CD4-positive, alpha-beta T cell (primary cell): ENCODE data around the gene DHX32. TPM values are rescaled to one million over a fixed set of nuclear protein-coding genes. Genes with fewer than 3 reads are reported as not detected.

Experiments
- ATAC-seq: fragments of 200-7000 bp; cut with Tn5 transposase; one replicate; pipeline ENCODE4 v1.10.0; 2022; ENCODE audit warnings: mild to moderate bottlenecking; ENCODE audit not compliant: poor library complexity
- CTCF ChIA-PET: fragments of 350-600 bp; sonication (Branson Sonifier 250); formaldehyde crosslinking; loops from one replicate; lab custom pipeline; 2021; ENCODE audit warnings: antibody characterized with exemption, inconsistent platforms; lab: Charles Lee
- POLR2A ChIA-PET: fragments of 350-600 bp; sonication (Branson Sonifier 250); formaldehyde crosslinking; loops from one replicate; lab custom pipeline; 2021; ENCODE audit warnings: antibody characterized with exemption, inconsistent platforms; lab: Charles Lee
- DNase-seq, 14 experiments: peaks; one replicate each; pipeline ENCODE4 v3.0.0-alpha.2; 2013 to 2020; ENCODE audit warnings: mixed read lengths in 2 of 14
- H3K27ac ChIP-seq, 2 donors: one replicate each; pipeline versions ENCODE4 v1.5.1 to v1.7.0; 2013; ENCODE audit warnings: low read length in 2 of 2, low read depth in 1 of 2, mild to moderate bottlenecking in 1 of 2
- H3K27me3 ChIP-seq, 2 experiments: 1 replicate in 1 of 2; 2 replicates in 1 of 2; pipeline versions ENCODE4 v1.6.1 to v1.7.0; 2013; ENCODE audit warnings: low read length in 2 of 2, control low read depth in 1 of 2, mild to moderate bottlenecking in 1 of 2, moderate library complexity in 1 of 2; ENCODE audit not compliant: insufficient read depth in 2 of 2, control insufficient read depth in 1 of 2
- H3K36me3 ChIP-seq: one replicate; pipeline ENCODE4 v1.6.1; 2013; ENCODE audit warnings: low read length, control low read depth; ENCODE audit not compliant: insufficient read depth
- H3K4me1 ChIP-seq: one replicate; pipeline ENCODE4 v1.6.1; 2013; ENCODE audit warnings: low read length, control low read depth; ENCODE audit not compliant: insufficient read depth
- H3K4me3 ChIP-seq: one replicate; pipeline ENCODE4 v1.5.1; 2013; ENCODE audit warnings: mild to moderate bottlenecking, low read length, moderate library complexity
- H3K9me3 ChIP-seq, 2 experiments: 1 replicate in 1 of 2; 2 replicates in 1 of 2; pipeline versions ENCODE4 v1.6.1 to v1.7.0; 2013; ENCODE audit warnings: low read length in 2 of 2, mild to moderate bottlenecking in 2 of 2, control low read depth in 1 of 2, moderate library complexity in 1 of 2; ENCODE audit not compliant: control insufficient read depth in 1 of 2, insufficient read depth in 1 of 2
- H3K27ac Mint-ChIP-seq: one replicate; pipeline ENCODE4 v1.8.0; 2020; ENCODE audit warnings: mixed read lengths
- H3K27me3 Mint-ChIP-seq: one replicate; pipeline ENCODE4 v1.8.0; 2021; ENCODE audit warnings: mixed read lengths
- H3K36me3 Mint-ChIP-seq: one replicate; pipeline ENCODE4 v1.8.0; 2021; ENCODE audit warnings: low read depth, mixed read lengths
- H3K4me1 Mint-ChIP-seq: one replicate; pipeline ENCODE4 v1.8.0; 2021; ENCODE audit warnings: low read depth, mixed read lengths
- H3K4me3 Mint-ChIP-seq: one replicate; pipeline ENCODE4 v1.8.0; 2020; ENCODE audit warnings: mild to moderate bottlenecking, mixed read lengths
- H3K9me3 Mint-ChIP-seq: one replicate; pipeline ENCODE4 v1.8.0; 2020; ENCODE audit warnings: mixed read lengths
- intact Hi-C, 2 experiments: fragments of 100-400 bp; cut with DNase I in 1 of 2; cut with micrococcal nuclease in 1 of 2; formaldehyde crosslinking; loops; one replicate each; pipeline versions ENCODE4 v1.15.1 to v1.9.0; 2023 to 2025; cut with DNase I, micrococcal nuclease
- total RNA-seq, 174 experiments: library from RNA in 2 of 174; stranded (reverse) in 2 of 174; gene quantifications; one replicate each; pipeline ENCODE4 v1.2.3 and lab custom pipeline; 2021 to 2026
- TF ChIP-seq, protein P1 (sequence below): fragments of 200-600 bp; IDR thresholded peaks from one replicate; pipeline ENCODE4 v1.8.0; 2022; ENCODE audit warnings: antibody characterized with exemption, mild to moderate bottlenecking

The DHX32 gene
- total RNA-seq, 2 experiments from 2014 or later, result 1.3 to 1.7 TPM

DNA sequence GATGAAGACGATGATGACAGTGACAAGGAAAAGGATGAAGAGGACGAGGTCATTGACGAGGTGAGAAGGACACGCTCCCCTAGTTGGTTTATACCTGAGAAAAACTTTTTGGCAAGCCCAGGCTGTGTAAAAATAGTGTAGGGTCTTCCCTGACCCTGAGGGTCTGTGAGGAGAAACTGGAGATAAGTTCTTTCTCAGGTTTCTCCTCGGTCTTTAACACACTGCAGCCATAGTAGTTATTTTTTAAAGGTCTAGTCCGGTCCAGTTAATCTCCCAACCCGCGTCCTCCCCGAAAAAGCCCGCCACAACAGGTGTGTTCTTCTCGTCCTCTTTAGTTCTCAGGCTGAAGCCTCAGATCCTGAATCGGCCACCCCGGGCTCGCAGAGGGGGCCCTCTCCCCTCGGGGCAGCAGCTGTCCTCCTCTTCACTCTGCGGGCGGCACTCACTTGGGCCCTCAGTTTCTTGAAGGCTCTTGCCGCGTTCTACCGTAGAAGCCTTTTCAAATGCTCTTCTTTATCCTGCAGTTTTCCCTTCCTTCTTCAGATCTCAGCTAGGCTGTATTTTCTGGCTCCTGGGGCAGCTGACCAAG is 57.3 kb downstream of the DHX32 start:
- Histone ChIP-seq H3K36me3 (peaks cover 25% of the 10 kb centered on the region), H3K27me3 (no peaks in the 10 kb centered on the region), H3K9me3 (no peaks in the 10 kb centered on the region), H3K27ac (peak overlapping the region; percentile 84 to 97), H3K4me3 (peak overlapping the region; percentile 84), H3K4me1 (peaks cover 30% of the 10 kb centered on the region)
- Mint-ChIP-seq H3K36me3 (peaks cover 34% of the 10 kb centered on the region), H3K4me3 (no peak overlapping the region), H3K4me1 (peaks cover 36% of the 10 kb centered on the region), H3K27me3 (no peaks in the 10 kb centered on the region), H3K9me3 (no peaks in the 10 kb centered on the region), H3K27ac (no peak overlapping the region)
- ATAC-seq (peak; percentile 2), DNase-seq (peak in 3 of 14 experiments; percentile 6 to 21 (median 21))
- intact Hi-C loops, result loop anchor here (1.0 to 10.0 kb wide), 5 partner anchors 104 to 1361 kb away; partner anchors contain the start of genes EDRF1 (in 2 of the 2), ABRAXAS2 (in 1 of the 2) and LHPP (in 1 of the 2)
- POLR2A ChIA-PET, result interaction anchor here (0.6 to 1.9 kb wide), 8 partner anchors 8 to 1408 kb away, joined by 3 to 34 read pairs (median 4); partner anchors contain the start of gene EDRF1
- CTCF ChIA-PET, result interaction anchor here (0.8 to 1.4 kb wide), 2 partner anchors 104 to 1435 kb away, joined by 3 read pairs; partner anchors contain the start of gene EDRF1
- TF ChIP-seq, protein P1, sequence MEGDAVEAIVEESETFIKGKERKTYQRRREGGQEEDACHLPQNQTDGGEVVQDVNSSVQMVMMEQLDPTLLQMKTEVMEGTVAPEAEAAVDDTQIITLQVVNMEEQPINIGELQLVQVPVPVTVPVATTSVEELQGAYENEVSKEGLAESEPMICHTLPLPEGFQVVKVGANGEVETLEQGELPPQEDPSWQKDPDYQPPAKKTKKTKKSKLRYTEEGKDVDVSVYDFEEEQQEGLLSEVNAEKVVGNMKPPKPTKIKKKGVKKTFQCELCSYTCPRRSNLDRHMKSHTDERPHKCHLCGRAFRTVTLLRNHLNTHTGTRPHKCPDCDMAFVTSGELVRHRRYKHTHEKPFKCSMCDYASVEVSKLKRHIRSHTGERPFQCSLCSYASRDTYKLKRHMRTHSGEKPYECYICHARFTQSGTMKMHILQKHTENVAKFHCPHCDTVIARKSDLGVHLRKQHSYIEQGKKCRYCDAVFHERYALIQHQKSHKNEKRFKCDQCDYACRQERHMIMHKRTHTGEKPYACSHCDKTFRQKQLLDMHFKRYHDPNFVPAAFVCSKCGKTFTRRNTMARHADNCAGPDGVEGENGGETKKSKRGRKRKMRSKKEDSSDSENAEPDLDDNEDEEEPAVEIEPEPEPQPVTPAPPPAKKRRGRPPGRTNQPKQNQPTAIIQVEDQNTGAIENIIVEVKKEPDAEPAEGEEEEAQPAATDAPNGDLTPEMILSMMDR, result no peak

DNA sequence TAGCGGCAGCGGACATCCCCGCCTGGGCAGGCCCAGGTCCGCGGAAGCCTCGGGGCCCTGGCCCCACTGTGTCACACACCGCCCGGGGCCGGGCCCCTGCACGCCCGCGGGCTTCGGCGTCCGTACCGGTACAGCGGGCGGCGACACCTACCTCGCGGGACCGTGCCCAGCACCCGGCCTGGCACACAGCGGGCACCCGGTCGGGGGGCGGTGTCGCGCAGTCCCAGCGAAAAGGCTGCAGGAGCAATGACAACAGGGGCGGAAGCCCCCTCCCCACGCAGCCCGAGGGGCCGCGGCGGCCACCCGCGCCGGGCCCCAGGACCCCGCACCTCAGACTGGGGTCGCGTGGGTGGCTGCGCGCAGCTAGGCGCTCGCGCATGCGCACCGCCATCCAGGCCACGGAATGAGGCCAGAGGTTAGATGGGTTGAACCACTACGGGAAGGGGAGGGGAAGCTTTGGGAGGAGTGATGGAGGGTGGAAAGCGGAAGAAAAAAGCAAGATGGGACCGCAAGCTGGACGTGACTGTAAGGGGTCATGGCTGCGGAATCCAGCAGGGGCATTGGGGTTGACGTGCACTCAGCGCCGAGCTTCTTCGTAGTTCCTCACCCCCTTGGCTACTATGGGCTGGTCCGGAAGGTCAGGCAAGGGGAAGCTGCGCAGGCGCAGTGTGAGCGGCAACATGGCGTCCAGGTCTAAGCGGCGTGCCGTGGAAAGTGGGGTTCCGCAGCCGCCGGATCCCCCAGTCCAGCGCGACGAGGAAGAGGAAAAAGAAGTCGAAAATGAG is 58.0 kb downstream of the DHX32 start, which contains the start of the genes BCCIP and UROS:
Gene BCCIP, plus strand, starts transcription at position 669 of the 785 bp plus-strand sequence. Its CDS starts 12 bp downstream, at position 681.
Gene UROS, minus strand, starts transcription at position 381 of the 785 bp plus-strand sequence. CDS start 6,759 bp downstream, outside the sequence.
- peak within 1 kb of the TSS; percentile 84 to 97 for H3K27ac ChIP-seq
- no peaks in the 10 kb centered on the region for H3K27me3 ChIP-seq
- POLR2A ChIA-PET, result interaction anchor here (0.8 to 1.9 kb wide), 8 partner anchors 9 to 906 kb away, joined by 3 to 34 read pairs (median 4); partner anchors contain the start of gene EDRF1
- ATAC-seq (peak; percentile 85), DNase-seq (peak; percentile 83 to 97 (median 91))
- peaks cover 18% of the 10 kb centered on the region for H3K36me3 ChIP-seq
- Mint-ChIP-seq H3K9me3 (no peaks in the 10 kb centered on the region), H3K27me3 (no peaks in the 10 kb centered on the region), H3K36me3 (peaks cover 27% of the 10 kb centered on the region), H3K27ac (peak within 1 kb of the TSS; percentile 82), H3K4me1 (peaks cover 31% of the 10 kb centered on the region), H3K4me3 (peak within 1 kb of the TSS; percentile 91)
- intact Hi-C loops, result loop anchor here (1.0 to 10.0 kb wide), 5 partner anchors 104 to 1361 kb away; partner anchors contain the start of genes EDRF1 (in 2 of the 2), ABRAXAS2 (in 1 of the 2) and LHPP (in 1 of the 2)
- H3K9me3 ChIP-seq, result no peaks in the 10 kb centered on the region
- peaks cover 30% of the 10 kb centered on the region for H3K4me1 ChIP-seq
- TF ChIP-seq, protein P1, result no peak
- CTCF ChIA-PET, result interaction anchor here (0.8 to 1.4 kb wide), 2 partner anchors 104 to 1434 kb away, joined by 3 read pairs; partner anchors contain the start of gene EDRF1
- peak within 1 kb of the TSS; percentile 84 for H3K4me3 ChIP-seq

- Histone ChIP-seq H3K27me3 (no peaks in the 10 kb centered on the region), H3K9me3 (no peaks in the 10 kb centered on the region), H3K4me3 (no peak overlapping the region), H3K36me3 (peaks cover 2% of the 10 kb centered on the region), H3K27ac (no peak overlapping the region), H3K4me1 (peaks cover 30% of the 10 kb centered on the region)
- H3K4me3 Mint-ChIP-seq, result peak overlapping the region; percentile 91
- DNase-seq, result no peak
- peaks cover 31% of the 10 kb centered on the region for H3K4me1 Mint-ChIP-seq
- ChIA-PET POLR2A (no interaction called here), CTCF (no interaction called here)
- no peaks in the 10 kb centered on the region for H3K9me3 Mint-ChIP-seq
- no peak for ATAC-seq
- intact Hi-C loops, result loop anchor here (2.0 to 10.0 kb wide), 5 partner anchors 78 to 1358 kb away; partner anchors contain the start of genes ABRAXAS2 (in 1 of the 2), EDRF1 (in 1 of the 2) and LHPP (in 1 of the 2)
- H3K36me3 Mint-ChIP-seq, result peaks cover 16% of the 10 kb centered on the region
- H3K27me3 Mint-ChIP-seq, result no peaks in the 10 kb centered on the region
- peak overlapping the region; percentile 82 for H3K27ac Mint-ChIP-seq
- TF ChIP-seq, protein P1, result no peak
These were observed 60.4 kb downstream of the DHX32 start for GRCh38 chr10:125820701-125821100.
